Measurements from ENCODE around the gene KRTAP10-9.

DNA sequence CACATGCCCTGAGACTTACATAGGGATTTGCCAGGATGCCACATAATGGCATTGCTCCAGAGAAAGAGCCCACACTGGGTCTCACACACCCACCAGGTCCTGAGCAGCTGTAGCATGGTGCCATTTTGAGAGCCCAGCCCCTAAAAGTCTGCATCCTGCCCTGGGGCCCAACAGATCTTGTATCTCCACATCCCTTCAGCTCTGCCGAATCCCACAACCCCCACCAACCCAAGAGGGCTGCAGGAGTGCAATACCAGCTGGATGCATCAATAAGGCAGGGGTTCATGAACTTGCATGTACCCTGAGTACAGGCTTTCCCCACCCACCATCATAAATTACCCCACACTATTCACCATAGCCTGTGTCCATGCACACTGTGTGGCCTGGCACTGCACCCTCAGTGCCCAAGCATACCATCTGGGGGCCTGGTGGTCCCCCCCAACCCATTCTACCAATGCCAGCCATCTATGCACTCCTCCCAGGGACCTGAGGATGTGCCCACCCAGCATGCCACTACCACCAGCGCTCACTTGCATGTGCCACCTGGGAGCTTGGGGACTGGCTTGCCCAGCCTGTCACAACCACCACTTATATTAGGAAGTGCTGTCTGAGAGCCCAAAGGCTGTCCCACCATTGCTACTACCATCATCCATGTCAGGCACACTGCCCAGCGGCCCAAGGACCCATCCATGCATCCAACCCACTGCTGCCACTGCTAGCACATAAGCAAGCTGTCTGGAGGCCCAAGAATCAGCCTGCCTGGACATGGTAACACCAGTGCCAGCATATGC is 43.9 kb downstream of the KRTAP10-9 start:
- TF ChIP-seq SIN3A (IDR thresholded peaks at IDR 0.05; ENCODE audit: borderline replicate concordance, insufficient read depth, low read length) (no peak), POLR2AphosphoS5 (IDR thresholded peaks at IDR 0.05; ENCODE audit: low read depth, low read length) (no peak)
